CD4-positive, alpha-beta T cell treated with Interleukin-4 for 1 hour (primary cell): Measurements from ENCODE around the gene MMP1.

Source experiments
- DNase-seq, 2 donors: peaks; one replicate each; pipeline ENCODE4 v3.0.0-alpha.2; 2020 to 2022

MMP1 gene

GRCh38 chr11:102798012-102798746 lies at the start of gene MMP1:
Gene MMP1 (minus strand): TSS chr11:102798160. CDS start chr11:102798092, 68 bp downstream.
- DNase-seq = no peak

DNA sequence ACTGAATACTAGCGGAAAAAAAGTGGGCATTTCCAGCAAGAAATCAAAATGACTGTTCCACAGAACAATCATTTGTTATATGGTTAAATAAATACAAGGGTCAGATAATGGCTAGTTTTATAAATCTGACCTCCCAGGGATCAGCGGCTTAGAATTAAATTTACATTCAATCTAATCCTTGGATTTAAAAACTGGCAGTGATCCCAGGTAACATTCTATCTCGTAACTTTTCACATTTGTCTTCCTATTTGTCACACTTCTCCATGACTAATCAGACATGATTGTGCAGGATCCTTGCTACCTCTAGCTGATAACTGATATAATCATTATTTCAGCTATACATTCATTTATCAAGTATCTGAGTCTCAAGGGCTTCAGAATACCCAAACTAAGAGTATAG lies 48.3 kb upstream of the MMP1 start:
- DNase-seq = no peak

GRCh38 chr11:102843489-102843888 lies 45.5 kb upstream of the MMP1 start, which contains the start of gene MMP3:
Gene MMP3 (minus strand): TSS chr11:102843609. CDS start chr11:102843546, 63 bp downstream.
- DNase-seq = no peak

DNA sequence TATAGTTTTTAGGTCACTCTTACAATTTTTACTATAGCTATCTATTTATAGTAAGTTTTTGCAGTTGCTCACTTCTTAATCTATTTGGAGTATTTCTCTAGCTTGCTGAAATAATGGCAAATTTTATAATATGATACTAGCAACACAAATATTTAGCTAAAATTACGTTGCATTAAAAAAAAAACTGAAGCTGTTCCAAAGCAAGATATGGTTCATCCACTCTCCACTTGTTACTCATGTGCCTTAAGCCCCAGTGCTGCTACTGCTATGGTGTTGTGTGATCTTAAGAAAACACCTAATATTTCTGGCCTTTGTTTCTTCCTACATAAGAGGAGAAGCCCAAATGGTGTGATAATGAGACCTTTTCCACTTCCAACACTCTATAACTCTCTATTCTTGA lies 45.0 kb upstream of the MMP1 start:
- DNase-seq = no peak

- no peak for DNase-seq
Measured at GRCh38 chr11:102840018-102840417, 42.1 kb upstream of the MMP1 start.

GRCh38 chr11:102837646-102838045 lies 39.7 kb upstream of the MMP1 start:
- DNase-seq = no peak

GRCh38 chr11:102837156-102837555 lies 39.2 kb upstream of the MMP1 start:
- no peak for DNase-seq

- no peak for DNase-seq
Measured at GRCh38 chr11:102836290-102836875, 38.4 kb upstream of the MMP1 start.

DNA sequence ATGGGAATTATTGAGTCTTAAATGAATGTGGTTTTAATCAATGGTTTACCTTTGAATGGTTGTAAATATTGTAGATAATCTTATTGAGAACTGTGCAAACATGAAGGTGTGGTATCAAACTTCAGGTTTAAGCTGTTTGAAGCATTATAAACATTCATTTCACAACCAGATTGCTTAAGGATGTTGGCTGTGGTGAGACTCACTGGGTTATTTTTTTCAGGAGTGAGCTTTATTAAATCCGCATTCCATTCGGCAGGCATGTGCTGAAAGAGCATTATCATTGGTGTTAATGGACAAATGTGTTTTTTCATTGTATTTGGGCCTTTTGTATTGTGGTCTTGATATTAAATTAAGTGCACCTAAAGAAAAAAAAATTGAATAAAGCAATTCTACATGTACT lies 35.8 kb upstream of the MMP1 start:
- no peak for DNase-seq

DNA sequence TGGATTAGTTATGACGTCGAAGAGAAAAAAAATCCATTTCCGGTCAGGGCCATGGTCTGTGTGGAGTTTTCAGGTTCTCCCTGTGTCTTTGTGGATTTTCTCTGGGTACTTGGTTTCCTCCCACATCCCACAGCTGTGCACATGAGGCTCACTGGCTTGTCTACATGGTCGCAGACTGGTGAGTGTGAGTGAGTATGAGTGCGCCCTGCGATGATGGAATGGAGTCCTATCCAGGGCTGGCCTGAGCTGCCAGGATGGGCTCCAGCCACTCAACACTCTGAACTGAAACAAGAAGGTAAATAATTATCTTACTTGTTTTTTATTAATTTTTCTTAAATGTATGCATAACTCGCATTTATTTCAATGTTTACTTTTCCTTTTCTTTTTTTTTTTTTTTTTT lies 34.7 kb upstream of the MMP1 start:
- DNase-seq = no peak

DNA sequence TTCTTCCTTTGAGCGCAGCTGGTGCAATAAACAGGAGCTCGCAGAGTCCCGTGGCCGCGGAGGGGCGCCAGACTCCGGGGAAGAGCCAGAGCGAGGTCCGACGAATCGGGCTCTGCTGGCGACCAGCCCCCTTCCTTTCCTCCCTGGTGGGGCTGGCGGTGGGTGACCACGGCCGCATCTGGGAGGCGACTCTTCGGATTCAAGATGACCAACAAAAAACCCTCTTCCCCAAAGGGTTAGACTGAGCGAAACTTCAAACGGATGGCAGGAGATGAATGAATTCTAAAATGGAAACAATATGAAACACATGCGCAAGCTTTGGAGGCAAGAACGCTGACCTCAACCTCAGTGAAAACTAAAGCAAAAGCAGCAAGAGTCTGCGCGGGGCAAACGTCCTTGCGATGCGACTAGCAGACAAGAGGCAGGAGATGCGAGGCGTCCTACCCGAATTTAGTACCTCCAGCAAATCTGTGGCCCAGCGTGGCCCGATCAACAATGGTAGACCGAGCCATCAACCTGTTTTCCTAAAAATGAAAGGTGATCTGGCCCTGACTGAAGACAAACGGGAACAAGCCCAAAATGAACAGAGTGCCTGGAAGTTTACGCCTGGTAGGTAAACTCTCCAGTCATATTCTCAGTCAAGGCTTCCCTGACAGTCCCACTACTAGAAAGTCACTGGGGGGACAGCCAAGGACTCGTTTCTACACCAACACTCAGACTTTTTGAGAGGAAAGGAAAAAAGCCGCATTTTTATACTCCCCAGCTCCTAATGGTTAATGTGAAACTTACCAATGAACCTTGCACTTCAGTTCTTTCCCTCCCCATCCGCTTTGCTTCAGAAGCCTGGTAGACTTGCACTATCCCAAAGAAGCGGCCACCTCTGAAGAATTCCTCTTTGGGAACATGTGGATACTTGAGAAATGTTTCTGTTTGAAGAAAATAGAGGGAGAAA lies 33.8 kb upstream of the MMP1 start:
- no peak for DNase-seq

DNA sequence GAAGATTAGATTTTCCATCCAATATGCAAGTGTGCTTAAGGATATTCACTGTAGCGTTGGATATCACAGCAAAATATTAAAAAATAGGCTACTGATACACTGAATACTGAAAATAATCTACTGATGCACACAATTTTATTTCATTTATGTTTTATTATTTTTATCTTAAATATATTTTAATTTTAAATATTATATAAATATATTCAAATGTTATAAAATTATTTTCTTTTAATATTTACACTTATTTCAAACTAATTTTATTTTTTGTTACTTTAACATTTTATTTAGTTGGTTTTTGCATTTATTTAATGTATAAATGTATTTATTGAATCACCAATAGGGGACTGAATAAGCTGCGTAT lies 33.1 kb upstream of the MMP1 start:
- DNase-seq = no peak

DNA sequence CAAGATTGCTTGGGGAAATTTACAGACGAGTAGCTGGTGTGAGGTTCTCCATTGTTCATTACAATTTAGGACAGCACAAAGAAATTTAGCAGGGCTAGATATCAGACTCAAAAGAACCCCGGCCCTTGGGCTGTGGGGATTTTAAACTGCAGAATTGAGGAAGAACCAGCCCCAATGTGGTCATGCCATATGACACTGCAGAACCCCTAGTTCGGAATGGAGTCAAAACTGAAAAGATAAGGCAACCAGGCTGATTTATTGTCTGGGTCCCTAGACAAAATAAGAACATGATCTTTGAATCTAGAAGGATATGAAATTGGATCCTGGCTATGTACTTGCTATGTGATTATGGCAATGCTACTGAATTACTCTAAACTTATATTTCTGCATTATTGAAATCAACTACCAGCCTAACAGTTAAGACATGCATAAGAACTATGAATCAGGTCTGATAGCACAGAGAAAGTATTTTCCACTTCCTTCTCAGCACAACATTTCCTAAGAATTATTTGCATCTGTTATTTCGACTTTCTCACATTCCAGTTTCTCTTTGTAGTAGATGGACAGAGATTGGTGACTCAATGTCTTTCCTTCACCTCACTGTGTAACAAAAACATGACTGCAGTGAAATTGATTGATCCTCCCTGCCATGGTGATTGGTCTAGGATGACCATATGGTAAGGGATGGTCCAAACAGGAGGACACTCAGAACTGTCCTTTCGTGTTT lies 32.2 kb upstream of the MMP1 start:
- no peak for DNase-seq

DNA sequence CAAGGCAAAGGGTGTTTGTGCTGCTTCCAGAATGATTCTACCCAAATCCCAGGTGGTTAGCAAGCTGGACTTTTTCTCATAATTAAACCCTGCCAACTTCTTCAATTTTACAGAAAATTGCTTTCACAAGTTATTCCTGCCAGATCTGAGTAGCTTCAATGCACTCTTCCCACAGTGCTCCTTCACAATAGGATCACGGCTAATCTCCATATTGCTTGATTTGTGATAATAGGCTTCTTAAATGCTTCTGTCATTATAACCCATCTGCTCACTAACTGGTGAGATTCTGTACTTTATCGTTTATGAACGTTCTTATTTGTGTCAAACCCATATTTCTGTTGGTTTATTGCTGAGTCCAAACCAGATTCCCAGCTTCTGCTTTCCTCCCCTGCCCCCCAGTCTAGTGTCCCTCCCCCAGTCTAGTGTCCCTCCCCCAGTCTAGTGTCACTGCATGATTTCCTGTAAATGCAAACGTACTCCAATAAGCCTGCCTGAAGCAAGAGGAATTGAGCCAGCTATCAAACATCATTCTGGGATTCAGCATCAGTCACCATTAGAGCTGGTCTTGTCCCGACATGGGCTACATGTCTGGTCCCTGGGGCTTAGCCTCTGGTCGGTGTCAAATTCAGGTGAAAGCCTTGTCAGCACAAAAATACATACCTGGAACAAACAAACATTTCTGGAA lies 31.5 kb upstream of the MMP1 start:
- no peak for DNase-seq

DNA sequence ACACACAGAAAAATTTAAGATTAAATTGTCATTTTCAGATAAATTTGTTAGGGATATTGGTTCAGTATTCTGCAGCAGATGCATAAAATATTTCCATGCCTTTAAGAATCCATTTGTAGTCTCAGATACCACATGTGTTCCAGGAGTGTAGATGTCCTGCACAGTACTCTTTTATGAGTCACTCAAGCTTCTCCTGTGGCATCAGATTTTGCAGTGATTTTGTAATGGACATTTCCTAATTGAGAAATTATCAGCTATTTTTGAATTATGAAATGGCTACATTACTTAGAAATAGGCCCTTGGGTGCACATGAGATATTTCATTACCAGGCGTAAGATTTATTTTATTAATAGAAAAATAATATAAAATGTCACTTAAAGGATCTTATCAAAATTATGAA lies 26.6 kb upstream of the MMP1 start:
- no peak for DNase-seq

DNA sequence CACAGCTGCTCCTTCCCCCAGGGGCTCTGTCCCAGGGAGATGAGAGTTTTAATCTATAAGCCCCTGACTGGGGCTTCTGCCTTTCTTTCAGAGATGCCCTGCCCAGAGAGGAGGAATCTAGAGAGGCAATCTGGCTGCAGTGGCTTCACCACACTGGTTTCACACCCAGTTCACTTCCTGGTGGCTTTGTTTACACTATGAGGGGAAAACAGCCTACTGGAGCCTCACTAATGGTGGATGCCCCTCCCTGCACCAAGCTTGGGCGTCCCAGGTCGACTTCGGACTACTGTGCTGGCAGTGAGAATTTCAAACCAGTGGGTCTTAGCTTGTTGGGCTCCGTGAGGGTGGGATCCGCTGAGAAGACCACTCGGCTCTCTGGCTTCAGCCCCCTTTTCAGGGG lies 21.5 kb upstream of the MMP1 start:
- no peak for DNase-seq

GRCh38 chr11:102813484-102813883 lies 15.5 kb upstream of the MMP1 start:
- no peak for DNase-seq

- DNase-seq = no peak
Measured at GRCh38 chr11:102812188-102812587, 14.2 kb upstream of the MMP1 start.

DNA sequence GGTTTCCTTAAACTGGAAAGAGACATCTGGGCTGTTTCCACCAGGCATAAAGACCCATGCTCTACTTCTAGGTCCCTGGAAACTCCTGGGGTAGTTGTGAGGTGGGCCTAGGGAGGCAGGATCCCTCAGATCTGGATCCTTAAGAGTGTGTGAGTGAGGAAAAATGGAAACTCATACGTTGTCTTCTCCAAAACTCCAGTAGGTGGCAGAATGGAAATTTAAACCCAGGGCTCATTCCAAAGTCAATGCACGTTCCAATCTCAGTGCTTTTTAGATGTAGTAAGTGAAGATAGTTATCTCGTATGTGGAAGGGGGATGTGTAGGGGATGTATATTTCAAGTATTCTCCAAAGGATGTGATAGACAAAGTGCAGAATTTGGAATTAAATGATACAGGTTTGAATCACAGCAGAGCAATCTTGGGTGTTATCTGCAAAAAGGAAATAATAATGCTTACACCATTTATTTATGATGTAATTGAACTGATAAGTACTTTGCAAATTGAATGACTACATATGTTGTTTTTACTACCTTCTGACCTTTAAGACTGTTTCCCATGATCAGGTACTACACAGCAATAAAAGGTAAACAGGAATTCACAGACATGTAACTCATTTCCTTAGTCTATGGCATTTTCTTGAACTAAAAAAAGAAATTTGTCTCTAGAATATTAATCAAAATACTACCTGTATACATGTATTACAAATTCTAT lies 13.1 kb upstream of the MMP1 start:
- DNase-seq = no peak

GRCh38 chr11:102809971-102810370 lies 12.0 kb upstream of the MMP1 start:
- no peak for DNase-seq

DNA sequence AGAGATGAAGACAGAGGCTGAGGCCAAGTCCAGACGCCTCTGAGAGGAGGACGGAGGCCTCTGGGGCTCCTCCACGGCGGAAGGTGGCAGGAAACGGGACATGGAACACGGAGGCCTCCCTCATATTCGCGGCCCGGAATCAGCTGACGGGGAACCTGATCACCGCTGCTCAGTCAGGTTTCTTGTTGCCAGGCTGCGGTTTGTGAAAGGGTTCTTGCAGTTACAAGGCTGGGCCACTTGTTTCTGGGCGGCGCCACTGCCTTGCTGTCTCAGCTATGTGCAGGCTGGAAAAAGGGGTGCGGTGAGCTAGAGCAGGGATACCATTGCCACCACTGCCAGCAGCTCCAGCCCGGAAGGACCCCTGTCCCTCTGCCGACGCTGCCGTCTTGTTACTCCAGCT lies 10.0 kb upstream of the MMP1 start:
- no peak for DNase-seq

- no peak for DNase-seq
Measured at GRCh38 chr11:102806296-102806695, 8.3 kb upstream of the MMP1 start.
